Cardiac fibroblast (primary cell): ENCODE results near the gene ZNF282.
"Not testable (repeated sequence)": the region's sequence is repeated elsewhere in the genome, so short reads cannot be mapped to it uniquely, and the experiment has no call there.

Source experiments
- DNase-seq, 2 donors: peaks; one replicate each; pipeline versions ENCODE4 v3.0.0 to v3.0.0-alpha.2; 2010; ENCODE audit warnings: low read depth in 2 of 2
- H3K4me3 ChIP-seq, 2 donors: replicated peaks in 1 of 2; 1 replicate in 1 of 2; 2 replicates in 1 of 2; pipeline ENCODE4 v1.5.1; 2011; ENCODE audit warnings: low read depth in 2 of 2, low read length in 2 of 2, mild to moderate bottlenecking in 2 of 2, moderate library complexity in 1 of 2
- TF ChIP-seq, protein P1 (sequence below): IDR thresholded peaks from one replicate; pipeline ENCODE4 v1.5.1; 2011; ENCODE audit warnings: low read depth, mild to moderate bottlenecking, low read length, inconsistent platforms

Gene ZNF282

GRCh38 chr7:149261829-149262617, 66.7 kb downstream of the ZNF282 start, which contains the start of gene ZNF783:
ZNF783 (plus strand) TSS chr7:149262196; CDS start chr7:149262334, 138 bp downstream.
- peak; percentile 89 to 94 for DNase-seq
- TF ChIP-seq, protein P1, sequence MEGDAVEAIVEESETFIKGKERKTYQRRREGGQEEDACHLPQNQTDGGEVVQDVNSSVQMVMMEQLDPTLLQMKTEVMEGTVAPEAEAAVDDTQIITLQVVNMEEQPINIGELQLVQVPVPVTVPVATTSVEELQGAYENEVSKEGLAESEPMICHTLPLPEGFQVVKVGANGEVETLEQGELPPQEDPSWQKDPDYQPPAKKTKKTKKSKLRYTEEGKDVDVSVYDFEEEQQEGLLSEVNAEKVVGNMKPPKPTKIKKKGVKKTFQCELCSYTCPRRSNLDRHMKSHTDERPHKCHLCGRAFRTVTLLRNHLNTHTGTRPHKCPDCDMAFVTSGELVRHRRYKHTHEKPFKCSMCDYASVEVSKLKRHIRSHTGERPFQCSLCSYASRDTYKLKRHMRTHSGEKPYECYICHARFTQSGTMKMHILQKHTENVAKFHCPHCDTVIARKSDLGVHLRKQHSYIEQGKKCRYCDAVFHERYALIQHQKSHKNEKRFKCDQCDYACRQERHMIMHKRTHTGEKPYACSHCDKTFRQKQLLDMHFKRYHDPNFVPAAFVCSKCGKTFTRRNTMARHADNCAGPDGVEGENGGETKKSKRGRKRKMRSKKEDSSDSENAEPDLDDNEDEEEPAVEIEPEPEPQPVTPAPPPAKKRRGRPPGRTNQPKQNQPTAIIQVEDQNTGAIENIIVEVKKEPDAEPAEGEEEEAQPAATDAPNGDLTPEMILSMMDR = peak; percentile 45
- peak within 1 kb of the TSS; percentile 50 to 57 for H3K4me3 ChIP-seq

GRCh38 chr7:149266451-149266850, 71.1 kb downstream of the ZNF282 start:
- no peak for DNase-seq
- TF ChIP-seq, protein P1 = no peak

GRCh38 chr7:149267733-149268132, 72.4 kb downstream of the ZNF282 start:
- TF ChIP-seq, protein P1 = no peak
- no peak overlapping the region for H3K4me3 ChIP-seq

More at GRCh38 chr7:149266451-149266850, 71.1 kb downstream of the ZNF282 start:
- no peak overlapping the region for H3K4me3 ChIP-seq

DNA sequence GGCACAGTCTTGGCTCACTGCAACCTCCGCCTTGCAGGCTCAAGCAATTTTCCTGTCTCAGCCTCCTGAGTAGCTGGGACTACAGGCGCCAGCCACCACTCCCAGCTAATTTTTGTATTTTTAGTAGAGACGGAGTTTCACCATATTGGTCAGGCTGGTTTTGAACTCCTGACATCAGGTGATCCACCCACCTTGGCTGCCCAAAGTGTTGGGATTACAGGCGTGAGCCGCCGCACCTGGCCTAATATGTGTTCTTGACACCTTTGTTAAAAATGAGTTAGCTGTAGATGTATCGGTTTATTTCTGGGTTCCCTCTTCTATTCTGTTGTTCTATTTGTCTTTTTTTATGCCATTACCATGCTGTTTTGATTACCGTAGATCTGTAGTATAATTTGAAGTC, 79.1 kb downstream of the ZNF282 start:
- not testable (repeated sequence) for H3K4me3 ChIP-seq, DNase-seq

More at GRCh38 chr7:149267733-149268132, 72.4 kb downstream of the ZNF282 start:
- DNase-seq = no peak
